HTERT RPE-1 (cell line): ENCODE measurements around the gene TAF12.
"Not testable (repeated sequence)": the region's sequence is repeated elsewhere in the genome, so short reads cannot be mapped to it uniquely, and the experiment has no call there.

Source experiments
- in situ Hi-C: fragments of 300-500 bp; cut with MboI; formaldehyde crosslinking; loops from 4 replicates; pipeline ENCODE4 v1.14.3; 2020; ENCODE audit warnings: low sequenced_read_pairs

Gene TAF12

GRCh38 chr1:28645406-28645805 is 2.5 kb upstream of the TAF12 start:
- in situ Hi-C loops = not testable (repeated sequence)

- in situ Hi-C loops = no loop called here
Measured at GRCh38 chr1:28644494-28644893, 1.6 kb upstream of the TAF12 start.

- in situ Hi-C loops = no loop called here
Measured at GRCh38 chr1:28642056-28642846, 616 bp downstream of the TAF12 start.

- in situ Hi-C loops = no loop called here
Measured at GRCh38 chr1:28640766-28641165, 2.1 kb downstream of the TAF12 start.

GRCh38 chr1:28632560-28632959 is 10.3 kb downstream of the TAF12 start:
- in situ Hi-C loops = no loop called here

GRCh38 chr1:28631713-28632112 is 11.2 kb downstream of the TAF12 start:
- in situ Hi-C loops = no loop called here

- in situ Hi-C loops = no loop called here
Measured at GRCh38 chr1:28613175-28613574, 29.7 kb downstream of the TAF12 start.

GRCh38 chr1:28606771-28607170 is 36.1 kb downstream of the TAF12 start:
- in situ Hi-C loops = no loop called here

- in situ Hi-C loops = no loop called here
Measured at GRCh38 chr1:28604962-28605361, 37.9 kb downstream of the TAF12 start.

GRCh38 chr1:28604411-28604810 is 38.5 kb downstream of the TAF12 start:
- in situ Hi-C loops = no loop called here

GRCh38 chr1:28602536-28603439 is 40.1 kb downstream of the TAF12 start:
- in situ Hi-C loops = no loop called here

- in situ Hi-C loops = no loop called here
Measured at GRCh38 chr1:28601696-28602095, 41.2 kb downstream of the TAF12 start.

GRCh38 chr1:28596276-28596675 is 46.6 kb downstream of the TAF12 start:
- in situ Hi-C loops = not testable (repeated sequence)

GRCh38 chr1:28595412-28596191 is 47.3 kb downstream of the TAF12 start:
- in situ Hi-C loops = no loop called here

GRCh38 chr1:28594686-28595411 is 48.0 kb downstream of the TAF12 start:
- in situ Hi-C loops = not testable (repeated sequence)

- in situ Hi-C loops = not testable (repeated sequence)
Measured at GRCh38 chr1:28593988-28594356, 48.9 kb downstream of the TAF12 start.

GRCh38 chr1:28592321-28593071 is 50.4 kb downstream of the TAF12 start:
- in situ Hi-C loops = no loop called here

- in situ Hi-C loops = no loop called here
Measured at GRCh38 chr1:28591708-28592320, 51.1 kb downstream of the TAF12 start, which contains the start of gene RAB42. Gene RAB42, plus strand, starts transcription at chr1:28592265. Its CDS starts 247 bp downstream, at chr1:28592512.
